K562 (cell line): ENCODE data around the gene CUX1. TPM values are rescaled to one million over a fixed set of nuclear protein-coding genes. Genes with fewer than 3 reads are reported as not detected.

Source experiments
- CXXC5 ChIP-seq: fragments of 250-450 bp; sonication (Bioruptor Pico); IDR thresholded peaks from 2 replicates; pipeline ENCODE4 v1.8.0; 2022; ENCODE audit warnings: inconsistent platforms, mild to moderate bottlenecking, moderate library complexity
- JUND ChIP-seq, 2 experiments: IDR thresholded peaks; 2 replicates in 1 of 2; 3 replicates in 1 of 2; pipeline ENCODE4 v1.6.1; 2011; ENCODE audit warnings: borderline replicate concordance in 2 of 2, low read depth in 2 of 2, low read length in 2 of 2, improper control_type of control experiment in 1 of 2, missing biosample characterization in 1 of 2, missing genetic modification characterization in 1 of 2, missing genetic modification reagents in 1 of 2
- NCOA6 ChIP-seq: fragments of 450-650 bp; IDR thresholded peaks from 2 replicates; pipeline ENCODE4 v1.6.1; 2017; ENCODE audit warnings: mild to moderate bottlenecking
- NFRKB ChIP-seq: fragments of 450-650 bp; IDR thresholded peaks from 2 replicates; pipeline ENCODE4 v1.6.1; 2016; ENCODE audit warnings: low read depth
- NFYB ChIP-seq: IDR thresholded peaks from 2 replicates; pipeline ENCODE4 v1.6.1; 2011; ENCODE audit warnings: mild to moderate bottlenecking, moderate library complexity; ENCODE audit not compliant: insufficient read length; ENCODE audit errors: extremely low read depth
- RFX7 ChIP-seq: fragments of 250-450 bp; sonication (Bioruptor Pico); IDR thresholded peaks from 2 replicates; pipeline ENCODE4 v1.5.1; 2021; ENCODE audit warnings: mild to moderate bottlenecking
- ZC3H4 ChIP-seq: sonication (generic); formaldehyde crosslinking; IDR thresholded peaks from 2 replicates; pipeline ENCODE4 v1.9.0; 2021; ENCODE audit warnings: missing genetic modification reagents, borderline replicate concordance
- ZNF436 ChIP-seq: fragments of 250-450, 450-650 bp; sonication (Bioruptor Pico); formaldehyde crosslinking; IDR thresholded peaks from 2 replicates; pipeline ENCODE4 v1.7.0; 2020; ENCODE audit warnings: mild to moderate bottlenecking
- ZNF764 ChIP-seq: fragments of 250-450 bp; sonication (Bioruptor Pico); IDR thresholded peaks from 2 replicates; pipeline ENCODE4 v1.4.0; 2020; ENCODE audit warnings: low read depth, mild to moderate bottlenecking, moderate library complexity
- ZSCAN29 ChIP-seq: fragments of 450-650 bp; IDR thresholded peaks from 2 replicates; pipeline ENCODE4 v1.6.1; 2017
- polyA plus RNA-seq, 8 experiments: library from polyadenylated mRNA; depleted of rRNA in 4 of 8; stranded (reverse) in 5 of 8; unstranded in 3 of 8; fragments of >200 nt; fragmentation: Nextera tagmentation in 2 of 8; fragmentation: Illumina TruSeq in 1 of 8; extraction: Ambion mirVana in 2 of 8; extraction: Trizol in 1 of 8; gene quantifications; 2 replicates each; pipeline versions ENCODE4 v1.2.1 to v1.2.3, GENCODE V29; 2011 to 2014; ENCODE audit warnings: inconsistent platforms in 1 of 8, missing spikeins in 1 of 8
- total RNA-seq, 7 experiments: library from RNA; depleted of rRNA in 6 of 7; stranded (reverse); fragments of >200 nt in 6 of 7; fragmentation: Illumina TruSeq in 2 of 7; extraction: Trizol in 2 of 7; gene quantifications; 2 replicates each; pipeline versions ENCODE4 v1.2.1 to v1.2.3, GENCODE V29; 2011 to 2021; ENCODE audit warnings: low replicate concordance in 1 of 7
- TF ChIP-seq, protein P1 (sequence below), 2 experiments: fragments of 450-650 bp in 1 of 2; sonication (generic) in 1 of 2; formaldehyde crosslinking in 1 of 2; IDR thresholded peaks; 2 replicates each; pipeline versions ENCODE4 v1.7.1 to v1.9.0; 2016 to 2022; ENCODE audit warnings: inconsistent platforms in 1 of 2, mild to moderate bottlenecking in 1 of 2, missing genetic modification reagents in 1 of 2
- TF ChIP-seq, protein P2 (sequence below): fragments of 450-650 bp; IDR thresholded peaks from 2 replicates; pipeline ENCODE4 v1.7.1; 2018; ENCODE audit warnings: mild to moderate bottlenecking, low read depth; ENCODE audit not compliant: partially characterized antibody
- TF ChIP-seq, protein P3 (sequence below), 2 experiments: fragments of 450-650 bp; conservative IDR thresholded peaks; 2 replicates each; pipeline ENCODE4 v1.6.1; 2017; ENCODE audit warnings: mild to moderate bottlenecking in 2 of 2, moderate library complexity in 2 of 2

CUX1 gene
- total and polyA plus RNA-seq, 9 of the 15 experiments (the other 6 are each of a cell fraction or from before 2014, with no cell fraction given), result 3.6 to 55.3 (median 25.2) TPM

DNA sequence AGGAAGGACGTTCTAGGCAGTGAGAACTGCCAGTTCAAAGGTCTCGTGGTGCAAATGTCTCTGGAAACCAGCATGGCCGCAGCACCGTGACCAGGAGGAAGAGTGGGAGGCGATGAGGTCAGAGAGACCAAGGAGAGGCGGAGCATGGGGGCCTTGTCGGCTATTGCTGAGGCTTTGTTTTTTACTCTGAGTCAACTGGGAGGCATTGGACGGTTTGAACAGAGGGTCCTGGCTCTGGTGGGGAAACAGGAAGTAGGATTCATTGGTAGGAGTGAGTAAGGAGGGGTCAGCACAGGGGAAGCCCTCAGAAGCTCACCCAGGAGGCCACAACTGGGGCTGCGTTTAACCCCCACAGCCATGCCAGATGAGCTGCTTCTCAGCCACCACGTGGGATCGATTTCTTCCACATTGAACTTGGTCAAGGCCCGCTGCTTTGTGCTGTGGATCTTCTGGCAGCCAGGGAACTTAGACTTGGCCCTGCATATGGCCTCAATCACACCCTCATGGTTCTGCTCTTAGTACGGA lies 447.0 kb downstream of the CUX1 start (continued):
- TF ChIP-seq, protein P1, sequence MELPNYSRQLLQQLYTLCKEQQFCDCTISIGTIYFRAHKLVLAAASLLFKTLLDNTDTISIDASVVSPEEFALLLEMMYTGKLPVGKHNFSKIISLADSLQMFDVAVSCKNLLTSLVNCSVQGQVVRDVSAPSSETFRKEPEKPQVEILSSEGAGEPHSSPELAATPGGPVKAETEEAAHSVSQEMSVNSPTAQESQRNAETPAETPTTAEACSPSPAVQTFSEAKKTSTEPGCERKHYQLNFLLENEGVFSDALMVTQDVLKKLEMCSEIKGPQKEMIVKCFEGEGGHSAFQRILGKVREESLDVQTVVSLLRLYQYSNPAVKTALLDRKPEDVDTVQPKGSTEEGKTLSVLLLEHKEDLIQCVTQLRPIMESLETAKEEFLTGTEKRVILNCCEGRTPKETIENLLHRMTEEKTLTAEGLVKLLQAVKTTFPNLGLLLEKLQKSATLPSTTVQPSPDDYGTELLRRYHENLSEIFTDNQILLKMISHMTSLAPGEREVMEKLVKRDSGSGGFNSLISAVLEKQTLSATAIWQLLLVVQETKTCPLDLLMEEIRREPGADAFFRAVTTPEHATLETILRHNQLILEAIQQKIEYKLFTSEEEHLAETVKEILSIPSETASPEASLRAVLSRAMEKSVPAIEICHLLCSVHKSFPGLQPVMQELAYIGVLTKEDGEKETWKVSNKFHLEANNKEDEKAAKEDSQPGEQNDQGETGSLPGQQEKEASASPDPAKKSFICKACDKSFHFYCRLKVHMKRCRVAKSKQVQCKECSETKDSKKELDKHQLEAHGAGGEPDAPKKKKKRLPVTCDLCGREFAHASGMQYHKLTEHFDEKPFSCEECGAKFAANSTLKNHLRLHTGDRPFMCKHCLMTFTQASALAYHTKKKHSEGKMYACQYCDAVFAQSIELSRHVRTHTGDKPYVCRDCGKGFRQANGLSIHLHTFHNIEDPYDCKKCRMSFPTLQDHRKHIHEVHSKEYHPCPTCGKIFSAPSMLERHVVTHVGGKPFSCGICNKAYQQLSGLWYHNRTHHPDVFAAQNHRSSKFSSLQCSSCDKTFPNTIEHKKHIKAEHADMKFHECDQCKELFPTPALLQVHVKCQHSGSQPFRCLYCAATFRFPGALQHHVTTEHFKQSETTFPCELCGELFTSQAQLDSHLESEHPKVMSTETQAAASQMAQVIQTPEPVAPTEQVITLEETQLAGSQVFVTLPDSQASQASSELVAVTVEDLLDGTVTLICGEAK (IDR thresholded peaks at IDR 0.05), result no peak
- TF ChIP-seq, protein P1 (CRISPR knock-in tag; IDR thresholded peaks at IDR 0.05), result no peak
- TF ChIP-seq ZNF436 (CRISPR knock-in tag) (no peak), NCOA6 (no peak), JUND (IDR thresholded peaks at IDR 0.05; ENCODE audit: borderline replicate concordance, low read depth, low read length) (peak; percentile 77), JUND (tag; IDR thresholded peaks at IDR 0.05; ENCODE audit: borderline replicate concordance, low read depth, low read length) (peak; percentile 81; the same call in 2 of the 3 replicates), ZNF764 (CRISPR knock-in tag) (no peak), CXXC5 (CRISPR knock-in tag) (no peak), NFRKB (peak; percentile 64; the same call in 1 of the 2 replicates), ZC3H4 (CRISPR knock-in tag) (no peak), NFYB (no peak), ZSCAN29 (no peak), RFX7 (CRISPR knock-in tag) (no peak)
- TF ChIP-seq, protein P2, sequence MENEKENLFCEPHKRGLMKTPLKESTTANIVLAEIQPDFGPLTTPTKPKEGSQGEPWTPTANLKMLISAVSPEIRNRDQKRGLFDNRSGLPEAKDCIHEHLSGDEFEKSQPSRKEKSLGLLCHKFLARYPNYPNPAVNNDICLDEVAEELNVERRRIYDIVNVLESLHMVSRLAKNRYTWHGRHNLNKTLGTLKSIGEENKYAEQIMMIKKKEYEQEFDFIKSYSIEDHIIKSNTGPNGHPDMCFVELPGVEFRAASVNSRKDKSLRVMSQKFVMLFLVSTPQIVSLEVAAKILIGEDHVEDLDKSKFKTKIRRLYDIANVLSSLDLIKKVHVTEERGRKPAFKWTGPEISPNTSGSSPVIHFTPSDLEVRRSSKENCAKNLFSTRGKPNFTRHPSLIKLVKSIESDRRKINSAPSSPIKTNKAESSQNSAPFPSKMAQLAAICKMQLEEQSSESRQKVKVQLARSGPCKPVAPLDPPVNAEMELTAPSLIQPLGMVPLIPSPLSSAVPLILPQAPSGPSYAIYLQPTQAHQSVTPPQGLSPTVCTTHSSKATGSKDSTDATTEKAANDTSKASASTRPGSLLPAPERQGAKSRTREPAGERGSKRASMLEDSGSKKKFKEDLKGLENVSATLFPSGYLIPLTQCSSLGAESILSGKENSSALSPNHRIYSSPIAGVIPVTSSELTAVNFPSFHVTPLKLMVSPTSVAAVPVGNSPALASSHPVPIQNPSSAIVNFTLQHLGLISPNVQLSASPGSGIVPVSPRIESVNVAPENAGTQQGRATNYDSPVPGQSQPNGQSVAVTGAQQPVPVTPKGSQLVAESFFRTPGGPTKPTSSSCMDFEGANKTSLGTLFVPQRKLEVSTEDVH, result no peak
- TF ChIP-seq, protein P3, sequence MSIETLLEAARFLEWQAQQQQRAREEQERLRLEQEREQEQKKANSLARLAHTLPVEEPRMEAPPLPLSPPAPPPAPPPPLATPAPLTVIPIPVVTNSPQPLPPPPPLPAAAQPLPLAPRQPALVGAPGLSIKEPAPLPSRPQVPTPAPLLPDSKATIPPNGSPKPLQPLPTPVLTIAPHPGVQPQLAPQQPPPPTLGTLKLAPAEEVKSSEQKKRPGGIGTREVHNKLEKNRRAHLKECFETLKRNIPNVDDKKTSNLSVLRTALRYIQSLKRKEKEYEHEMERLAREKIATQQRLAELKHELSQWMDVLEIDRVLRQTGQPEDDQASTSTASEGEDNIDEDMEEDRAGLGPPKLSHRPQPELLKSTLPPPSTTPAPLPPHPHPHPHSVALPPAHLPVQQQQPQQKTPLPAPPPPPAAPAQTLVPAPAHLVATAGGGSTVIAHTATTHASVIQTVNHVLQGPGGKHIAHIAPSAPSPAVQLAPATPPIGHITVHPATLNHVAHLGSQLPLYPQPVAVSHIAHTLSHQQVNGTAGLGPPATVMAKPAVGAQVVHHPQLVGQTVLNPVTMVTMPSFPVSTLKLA (conservative IDR thresholded peaks at IDR 0.05), result 0 out of 4 replicates have a peak, but pooled peaks of 1 of the 2 experiments have one; percentile 36
